ENCODE measurements around the gene WDR86. TPM values are rescaled to one million over a fixed set of nuclear protein-coding genes. Genes with fewer than 3 reads are reported as not detected.

Gene WDR86
- total RNA-seq, 1 experiment from 2014 or later, result not detected

- TF ChIP-seq YY1 (IDR thresholded peaks at IDR 0.05; ENCODE audit: extremely low read depth, insufficient replicate concordance, low read depth, low read length) (no peak), EGR1 (IDR thresholded peaks at IDR 0.05; ENCODE audit: low read depth) (no peak)
Measured at GRCh38 chr7:151410405-151411390, 860 bp upstream of the WDR86 start (continued).

GRCh38 chr7:151408839-151409666 lies 785 bp downstream of the WDR86 start:
- Histone ChIP-seq H4K20me1 (ENCODE audit: insufficient read depth) (no peaks in the 10 kb centered on the region), H3K9me3 (ENCODE audit: control insufficient read depth in 1 of 2, insufficient read depth in 1 of 2, low read depth in 1 of 2, low read length in 2 of 2) (no peaks in the 10 kb centered on the region), H3K4me1 (ENCODE audit: control insufficient read depth in 1 of 2, insufficient read depth in 2 of 2, low read length in 2 of 2) (peaks cover 18 to 25% of the 10 kb centered on the region in 2 experiments), H3K79me2 (ENCODE audit: insufficient read depth, low read length) (no peaks in the 10 kb centered on the region), H3K9me2 (ENCODE audit: insufficient read depth) (no peaks in the 10 kb centered on the region), H2AFZ (ENCODE audit: low read depth, low read length, poor library complexity, severe bottlenecking) (no peak overlapping the region), H3K4me2 (ENCODE audit: low read length) (no peak overlapping the region), H3K4me3 (replicated peaks in 1 of 2; ENCODE audit: low read depth in 1 of 2, low read length in 2 of 2) (no peak overlapping the region), H3K27me3 (ENCODE audit: insufficient read depth, low read length) (no peaks in the 10 kb centered on the region), H3K9ac (ENCODE audit: low read length) (no peak overlapping the region), H3K27ac (ENCODE audit: low read depth, low read length) (no peak overlapping the region), H3K36me3 (ENCODE audit: control insufficient read depth in 1 of 2, insufficient read depth in 2 of 2, low read length in 2 of 2) (no peaks in the 10 kb centered on the region)
- no peak for DNase-seq (ENCODE audit: low read depth, low spot score)
- ChIA-PET RAD21 (ENCODE audit: low non-redundant PET in 1 of 2, low total read pairs in 2 of 2, uncharacterized antibody in 2 of 2, unreplicated experiment in 2 of 2) (no interaction called here), POLR2A (no interaction called here), CTCF (no interaction called here)
- intact Hi-C loops (cut with micrococcal nuclease), result no loop called here
- no TSS peak for BruUV-seq (replicated peaks)
- no peak for TF ChIP-seq YY1 (IDR thresholded peaks at IDR 0.05; ENCODE audit: extremely low read depth, insufficient replicate concordance, low read depth, low read length)
- no peak for TF ChIP-seq FOSL1 (IDR thresholded peaks at IDR 0.05; ENCODE audit: low read depth)
- no peak for TF ChIP-seq EZH2phosphoT487 (IDR thresholded peaks at IDR 0.05; ENCODE audit: borderline replicate concordance)
- TF ChIP-seq CEBPB (IDR thresholded peaks at IDR 0.05; ENCODE audit: low read depth), result no peak
- TF ChIP-seq ELF1 (IDR thresholded peaks at IDR 0.05; ENCODE audit: borderline replicate concordance, low read depth), result no peak
- TF ChIP-seq ZNF274 (IDR thresholded peaks at IDR 0.05; ENCODE audit: low read depth, low read length), result no peak
- no peak for TF ChIP-seq SIN3A (IDR thresholded peaks at IDR 0.05; ENCODE audit: low read depth)
- TF ChIP-seq EZH2 (IDR thresholded peaks at IDR 0.05), result no peak
- TF ChIP-seq, protein P1, sequence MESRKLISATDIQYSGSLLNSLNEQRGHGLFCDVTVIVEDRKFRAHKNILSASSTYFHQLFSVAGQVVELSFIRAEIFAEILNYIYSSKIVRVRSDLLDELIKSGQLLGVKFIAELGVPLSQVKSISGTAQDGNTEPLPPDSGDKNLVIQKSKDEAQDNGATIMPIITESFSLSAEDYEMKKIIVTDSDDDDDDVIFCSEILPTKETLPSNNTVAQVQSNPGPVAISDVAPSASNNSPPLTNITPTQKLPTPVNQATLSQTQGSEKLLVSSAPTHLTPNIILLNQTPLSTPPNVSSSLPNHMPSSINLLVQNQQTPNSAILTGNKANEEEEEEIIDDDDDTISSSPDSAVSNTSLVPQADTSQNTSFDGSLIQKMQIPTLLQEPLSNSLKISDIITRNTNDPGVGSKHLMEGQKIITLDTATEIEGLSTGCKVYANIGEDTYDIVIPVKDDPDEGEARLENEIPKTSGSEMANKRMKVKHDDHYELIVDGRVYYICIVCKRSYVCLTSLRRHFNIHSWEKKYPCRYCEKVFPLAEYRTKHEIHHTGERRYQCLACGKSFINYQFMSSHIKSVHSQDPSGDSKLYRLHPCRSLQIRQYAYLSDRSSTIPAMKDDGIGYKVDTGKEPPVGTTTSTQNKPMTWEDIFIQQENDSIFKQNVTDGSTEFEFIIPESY (IDR thresholded peaks at IDR 0.05; ENCODE audit: extremely low read depth, insufficient replicate concordance, low read length), result no peak
- no peak for TF ChIP-seq CBX3 (IDR thresholded peaks at IDR 0.05; ENCODE audit: low read depth)
- no peak for TF ChIP-seq POLR2A (IDR thresholded peaks at IDR 0.05; ENCODE audit: borderline replicate concordance, extremely low read depth, insufficient read depth, insufficient read length)
- no peak for ATAC-seq

Data from HCT116 (cell line).